C4-2B (cell line): ENCODE results near the gene ITGAE.

Experiments used
- H3K27ac ChIP-seq: fragments of 450-650 bp; 2 replicates; pipeline ENCODE4 v1.5.1; 2017
- ZFX ChIP-seq: fragments of 450-650 bp; IDR thresholded peaks from 2 replicates; pipeline ENCODE4 v1.6.1; 2017
- TF ChIP-seq, protein P1 (sequence below): fragments of 450-650 bp; conservative IDR thresholded peaks from 2 replicates; pipeline ENCODE4 v1.5.1; 2017; ENCODE audit warnings: mild to moderate bottlenecking

ITGAE gene

DNA sequence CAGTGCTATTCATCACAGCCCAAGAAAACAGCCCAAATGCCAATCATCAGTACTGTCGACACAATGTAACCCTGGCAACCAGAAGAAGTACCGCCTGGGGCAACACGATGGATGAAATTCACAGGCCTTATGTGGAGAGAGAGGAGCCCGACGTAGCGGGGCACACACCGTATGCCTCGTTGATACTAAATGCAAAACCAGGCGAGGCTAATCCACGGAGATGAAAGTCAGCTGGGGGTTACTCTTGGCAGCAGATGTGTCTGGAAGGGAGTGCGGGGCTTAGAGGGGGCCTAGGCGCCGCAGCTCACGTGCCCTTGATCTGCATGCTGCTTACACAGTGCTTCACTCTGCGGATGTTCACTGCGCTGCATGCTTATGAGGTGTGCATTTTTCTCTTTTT is 29.8 kb downstream of the ITGAE start:
- H3K27ac ChIP-seq, result no peak overlapping the region
- TF ChIP-seq ZFX, result no peak
- TF ChIP-seq, protein P1, sequence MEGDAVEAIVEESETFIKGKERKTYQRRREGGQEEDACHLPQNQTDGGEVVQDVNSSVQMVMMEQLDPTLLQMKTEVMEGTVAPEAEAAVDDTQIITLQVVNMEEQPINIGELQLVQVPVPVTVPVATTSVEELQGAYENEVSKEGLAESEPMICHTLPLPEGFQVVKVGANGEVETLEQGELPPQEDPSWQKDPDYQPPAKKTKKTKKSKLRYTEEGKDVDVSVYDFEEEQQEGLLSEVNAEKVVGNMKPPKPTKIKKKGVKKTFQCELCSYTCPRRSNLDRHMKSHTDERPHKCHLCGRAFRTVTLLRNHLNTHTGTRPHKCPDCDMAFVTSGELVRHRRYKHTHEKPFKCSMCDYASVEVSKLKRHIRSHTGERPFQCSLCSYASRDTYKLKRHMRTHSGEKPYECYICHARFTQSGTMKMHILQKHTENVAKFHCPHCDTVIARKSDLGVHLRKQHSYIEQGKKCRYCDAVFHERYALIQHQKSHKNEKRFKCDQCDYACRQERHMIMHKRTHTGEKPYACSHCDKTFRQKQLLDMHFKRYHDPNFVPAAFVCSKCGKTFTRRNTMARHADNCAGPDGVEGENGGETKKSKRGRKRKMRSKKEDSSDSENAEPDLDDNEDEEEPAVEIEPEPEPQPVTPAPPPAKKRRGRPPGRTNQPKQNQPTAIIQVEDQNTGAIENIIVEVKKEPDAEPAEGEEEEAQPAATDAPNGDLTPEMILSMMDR, result no peak

DNA sequence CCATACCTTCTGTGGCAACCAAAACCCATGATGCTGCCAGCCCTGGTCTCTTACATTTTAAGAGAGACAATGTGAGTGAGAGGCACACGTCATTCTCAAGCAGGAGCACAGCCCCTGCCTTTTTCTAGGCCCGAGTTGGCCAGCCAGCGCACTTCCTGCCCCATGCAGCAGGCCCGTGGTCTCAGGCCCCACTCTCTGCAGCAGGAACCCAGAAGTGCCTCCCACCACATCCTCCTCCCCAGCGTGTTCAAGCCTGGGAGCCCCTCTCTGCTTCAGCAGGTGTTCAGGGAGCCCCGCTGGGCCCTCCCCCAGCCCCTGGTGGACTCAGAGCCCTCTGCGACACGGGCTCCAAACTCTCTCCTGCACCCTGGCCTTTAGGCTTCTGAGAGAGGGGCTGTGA is 30.5 kb downstream of the ITGAE start:
- no peak overlapping the region for H3K27ac ChIP-seq

DNA sequence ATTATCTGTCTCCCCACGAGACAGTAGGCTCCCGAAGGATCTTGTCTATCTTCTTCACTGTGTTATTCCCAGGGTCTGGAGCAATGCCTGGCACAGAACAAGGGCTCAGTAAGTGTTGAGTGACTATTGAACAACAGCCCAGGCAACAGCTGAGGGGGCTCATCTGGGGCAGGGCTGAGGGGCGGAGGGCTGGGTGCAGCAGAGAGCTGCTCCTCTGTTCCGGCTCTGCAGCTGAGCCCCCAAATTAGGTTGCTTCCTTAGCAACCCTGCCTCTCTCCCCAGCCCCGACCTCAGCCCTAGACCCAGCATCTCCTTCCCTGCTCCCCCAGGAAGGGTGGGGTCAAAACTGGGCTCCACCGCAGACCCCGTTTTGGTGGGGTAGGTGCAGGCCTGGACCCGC is 32.2 kb downstream of the ITGAE start:
- no peak overlapping the region for H3K27ac ChIP-seq
- no peak for TF ChIP-seq ZFX
- TF ChIP-seq, protein P1, result no peak

More for the DNA sequence above, 30.5 kb downstream of the ITGAE start:
- TF ChIP-seq, protein P1, result no peak
- TF ChIP-seq ZFX, result no peak

DNA sequence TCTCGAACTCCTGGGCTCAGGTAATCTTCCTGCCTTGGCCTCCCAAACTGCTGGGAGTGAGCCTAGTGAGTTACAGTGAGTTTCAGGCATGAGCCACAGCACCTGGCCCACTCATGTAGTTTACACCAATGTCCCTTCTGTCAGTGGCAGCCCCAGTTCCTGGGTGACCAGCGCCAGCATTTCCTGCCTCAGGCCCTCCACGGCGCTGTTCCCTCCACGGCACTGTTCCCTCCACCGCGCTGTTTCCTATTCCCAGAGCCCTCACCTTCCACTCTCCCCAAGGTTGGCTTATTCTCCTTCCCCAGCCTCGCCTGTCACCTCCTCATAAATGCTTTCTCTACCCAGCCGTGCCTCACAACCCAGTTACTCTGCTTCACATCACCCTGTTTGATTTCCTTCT is 32.6 kb downstream of the ITGAE start:
- TF ChIP-seq ZFX, result no peak
- TF ChIP-seq, protein P1, result no peak
- H3K27ac ChIP-seq, result no peak overlapping the region

DNA sequence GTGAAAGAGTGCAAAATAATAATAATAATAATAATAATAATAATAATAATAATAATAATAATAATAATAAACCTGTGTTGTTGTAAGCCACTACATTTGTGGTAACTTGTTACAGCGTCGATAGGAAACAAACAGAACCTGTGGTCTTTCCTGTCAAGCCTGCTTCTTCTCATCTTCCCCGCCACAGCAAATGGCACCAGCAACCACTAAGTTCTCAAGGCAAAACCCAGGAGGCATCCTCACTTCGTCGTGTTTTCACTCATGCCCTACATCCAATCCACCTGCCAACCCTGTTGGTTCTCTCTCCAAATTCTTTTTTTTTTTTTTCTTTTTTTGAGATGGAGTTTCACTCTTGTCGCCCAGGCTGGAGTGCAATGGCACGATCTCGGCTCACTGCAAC is 34.2 kb downstream of the ITGAE start:
- TF ChIP-seq ZFX, result no peak
- TF ChIP-seq, protein P1, result no peak
- H3K27ac ChIP-seq, result no peak overlapping the region

DNA sequence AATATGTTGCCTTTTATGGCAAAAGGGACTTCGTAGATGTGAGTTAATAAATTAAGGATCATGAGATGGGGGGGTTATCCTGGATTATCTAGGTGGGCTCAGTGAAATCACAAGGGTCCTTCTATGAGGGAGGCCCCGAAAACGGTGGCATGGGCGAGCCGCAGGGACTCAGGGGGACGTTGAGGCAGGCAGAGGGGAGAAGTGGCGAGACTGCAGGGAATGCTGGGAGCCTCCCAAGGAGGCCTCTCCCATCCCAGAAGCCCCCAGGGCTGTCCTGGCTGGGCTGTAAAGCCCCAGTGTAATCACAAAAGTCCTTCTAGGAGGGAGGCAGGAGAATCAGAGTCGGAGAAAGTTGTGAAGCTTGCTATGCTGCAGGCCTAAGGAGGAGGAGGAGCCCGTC is 35.0 kb downstream of the ITGAE start:
- H3K27ac ChIP-seq, result no peak overlapping the region
- TF ChIP-seq, protein P1, result no peak
- TF ChIP-seq ZFX, result no peak

DNA sequence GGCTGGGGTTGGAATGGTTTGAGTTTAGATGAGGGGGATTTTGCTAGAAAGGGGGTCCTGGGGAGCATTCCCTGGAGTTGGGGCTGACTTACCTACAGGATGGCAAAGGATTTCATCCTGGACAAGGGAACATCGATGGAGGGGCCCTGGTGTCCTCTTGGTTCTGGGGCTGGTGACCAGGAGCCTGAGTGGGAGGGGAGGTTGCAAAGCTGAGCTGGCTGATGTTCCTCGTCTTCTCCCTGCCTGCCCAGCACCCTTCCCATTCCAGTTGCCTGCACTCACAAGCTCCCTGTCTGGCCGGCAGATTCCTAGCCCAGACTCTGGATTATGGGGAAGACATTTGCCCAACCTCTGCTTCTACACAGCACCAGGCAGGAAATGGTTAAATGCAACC is 37.2 kb downstream of the ITGAE start:
- H3K27ac ChIP-seq, result no peak overlapping the region
- TF ChIP-seq, protein P1, result no peak
- TF ChIP-seq ZFX, result no peak
